Mucosa of descending colon (tissue), 3 donors: Measurements from ENCODE around the gene OR4A15. TPM values are rescaled to one million over a fixed set of nuclear protein-coding genes. Genes with fewer than 3 reads are reported as not detected.

Experiments used
- ATAC-seq: fragments of 200-7000 bp; cut with Tn5 transposase; one replicate; pipeline ENCODE4 v1.9.1; 2020; ENCODE audit warnings: mild to moderate bottlenecking, moderate library complexity
- DNase-seq, 3 donors: peaks; one replicate each; pipeline ENCODE4 v3.0.0-alpha.2; 2020
- H3K36me3 ChIP-seq: fragments of 200-600 bp; one replicate; pipeline ENCODE4 v1.8.0; 2021; ENCODE audit warnings: low read depth, mild to moderate bottlenecking
- H3K4me1 ChIP-seq: fragments of 200-600 bp; one replicate; pipeline ENCODE4 v1.8.0; 2021; ENCODE audit warnings: low read depth, mild to moderate bottlenecking
- H3K4me3 ChIP-seq: fragments of 200-600 bp; one replicate; pipeline ENCODE4 v1.8.0; 2021; ENCODE audit warnings: mild to moderate bottlenecking
- H3K9me3 ChIP-seq: fragments of 200-600 bp; one replicate; pipeline ENCODE4 v1.8.0; 2021; ENCODE audit warnings: mild to moderate bottlenecking
- intact Hi-C, 2 donors: fragments of 100-400 bp; cut with DNase I in 1 of 2; cut with micrococcal nuclease in 1 of 2; formaldehyde crosslinking; loops; one replicate each; pipeline versions ENCODE4 v1.11.0 to v1.11.1; 2022; cut with DNase I, micrococcal nuclease
- total RNA-seq, 3 donors: library from RNA; stranded (reverse); fragmentation: NEBNext Ultra II Directional in 2 of 3; extraction: Animal tissue kit (Norgen Biotek cat#: 25700) in 2 of 3; gene quantifications; one replicate each; pipeline versions ENCODE4 v1.2.1 to v1.2.4, GENCODE V29; 2021 to 2023
- TF ChIP-seq, protein P1 (sequence below): fragments of 200-600 bp; IDR thresholded peaks from one replicate; pipeline ENCODE4 v1.8.0; 2022; ENCODE audit warnings: antibody characterized with exemption, mild to moderate bottlenecking
- donor health status: DM: no; HTN: no; CAD: no; lungs with moderate emphysema.
- donor health status: DM: no; HTN: no; CAD: no.
- donor health status: DM: no; HTN: yes; CAD: no.

OR4A15 gene
- total RNA-seq, 3 donors from 2014 or later, result not detected

DNA sequence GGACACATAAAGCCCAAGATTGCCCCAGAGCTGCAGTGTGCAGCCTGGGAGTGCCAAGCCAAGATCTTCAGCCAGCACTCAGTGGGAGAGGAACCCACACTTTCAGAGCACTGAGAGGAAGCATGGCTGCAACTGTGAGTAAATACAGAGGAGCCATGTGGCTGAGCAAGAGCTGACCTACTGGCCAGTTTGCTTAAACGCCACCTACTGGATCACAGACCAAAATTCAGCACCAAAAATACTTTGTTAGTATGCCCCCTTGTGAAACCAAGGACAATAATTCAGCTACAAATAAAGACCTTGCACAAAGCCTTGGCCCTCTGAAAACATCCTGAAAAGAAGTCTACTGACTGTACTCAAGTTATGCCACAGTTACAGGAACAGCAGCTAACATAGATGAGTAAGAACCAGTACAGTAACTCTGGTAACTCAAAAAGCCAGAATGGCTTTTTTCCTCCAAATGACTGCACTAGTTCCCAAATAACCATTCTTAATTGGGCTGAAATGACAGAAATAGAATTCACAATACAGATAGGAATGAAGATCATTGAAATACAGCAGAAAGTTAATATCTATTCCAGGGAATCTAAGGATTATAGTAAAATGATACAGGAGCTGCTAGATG lies 10.1 kb upstream of the OR4A15 start:
- ATAC-seq (no peak), DNase-seq (no peak)
- no peaks in the 10 kb centered on the region for H3K36me3 ChIP-seq
- H3K4me1 ChIP-seq, result no peaks in the 10 kb centered on the region
- TF ChIP-seq, protein P1, sequence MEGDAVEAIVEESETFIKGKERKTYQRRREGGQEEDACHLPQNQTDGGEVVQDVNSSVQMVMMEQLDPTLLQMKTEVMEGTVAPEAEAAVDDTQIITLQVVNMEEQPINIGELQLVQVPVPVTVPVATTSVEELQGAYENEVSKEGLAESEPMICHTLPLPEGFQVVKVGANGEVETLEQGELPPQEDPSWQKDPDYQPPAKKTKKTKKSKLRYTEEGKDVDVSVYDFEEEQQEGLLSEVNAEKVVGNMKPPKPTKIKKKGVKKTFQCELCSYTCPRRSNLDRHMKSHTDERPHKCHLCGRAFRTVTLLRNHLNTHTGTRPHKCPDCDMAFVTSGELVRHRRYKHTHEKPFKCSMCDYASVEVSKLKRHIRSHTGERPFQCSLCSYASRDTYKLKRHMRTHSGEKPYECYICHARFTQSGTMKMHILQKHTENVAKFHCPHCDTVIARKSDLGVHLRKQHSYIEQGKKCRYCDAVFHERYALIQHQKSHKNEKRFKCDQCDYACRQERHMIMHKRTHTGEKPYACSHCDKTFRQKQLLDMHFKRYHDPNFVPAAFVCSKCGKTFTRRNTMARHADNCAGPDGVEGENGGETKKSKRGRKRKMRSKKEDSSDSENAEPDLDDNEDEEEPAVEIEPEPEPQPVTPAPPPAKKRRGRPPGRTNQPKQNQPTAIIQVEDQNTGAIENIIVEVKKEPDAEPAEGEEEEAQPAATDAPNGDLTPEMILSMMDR, result no peak
- no peak overlapping the region for H3K4me3 ChIP-seq
- intact Hi-C loops, result no loop called here
- peaks cover 67% of the 10 kb centered on the region for H3K9me3 ChIP-seq

DNA sequence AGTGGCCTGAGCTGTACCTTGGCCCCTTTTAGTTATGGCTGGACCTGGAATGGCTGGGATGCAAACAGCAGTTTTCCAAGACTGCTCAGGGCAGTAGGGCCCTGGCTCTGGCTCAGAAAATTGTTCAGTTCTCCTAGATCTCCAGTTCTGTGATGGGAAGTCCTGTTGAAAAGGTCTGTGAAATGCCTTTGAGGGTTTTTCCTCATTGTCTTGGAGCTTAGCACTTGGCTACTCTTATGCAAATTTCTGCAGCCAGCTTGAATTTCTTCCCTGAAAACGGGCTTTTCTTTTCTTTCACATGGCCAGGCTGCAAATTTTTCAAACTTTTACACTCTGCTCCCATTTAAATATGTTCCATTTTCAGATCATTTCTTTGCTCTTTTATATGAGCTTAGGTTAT lies 33.2 kb downstream of the OR4A15 start:
- TF ChIP-seq, protein P1, result no peak
- Histone ChIP-seq H3K4me1 (no peaks in the 10 kb centered on the region), H3K36me3 (no peaks in the 10 kb centered on the region), H3K4me3 (no peak overlapping the region), H3K9me3 (peaks cover 48% of the 10 kb centered on the region)
- DNase-seq, result no peak
- intact Hi-C loops, result no loop called here
- ATAC-seq, result no peak

Other genes starting within 250 kb of the OR4A15 start
- not detected for gene TRIM48, start 105.8 kb upstream of the OR4A15 start, total RNA-seq
- not detected for gene OR4A16, start 24.8 kb upstream of the OR4A15 start, total RNA-seq
- gene OR4C15, start 186.5 kb downstream of the OR4A15 start, total RNA-seq, result not detected
- gene OR4C16, start 204.2 kb downstream of the OR4A15 start, total RNA-seq, result not detected
- gene OR4C11, start 239.7 kb downstream of the OR4A15 start, total RNA-seq, result not detected